Superior temporal gyrus (tissue), 1 donor: Measurements from ENCODE around the gene COL4A1.

Experiments
- DNase-seq: peaks from one replicate; pipeline ENCODE4 v3.0.0-alpha.2; 2016; ENCODE audit errors: extremely low spot score

Gene COL4A1

GRCh38 chr13:110274687-110275086 is 32.3 kb downstream of the COL4A1 start:
- no peak for DNase-seq

GRCh38 chr13:110273254-110273653 is 33.7 kb downstream of the COL4A1 start:
- no peak for DNase-seq

DNA sequence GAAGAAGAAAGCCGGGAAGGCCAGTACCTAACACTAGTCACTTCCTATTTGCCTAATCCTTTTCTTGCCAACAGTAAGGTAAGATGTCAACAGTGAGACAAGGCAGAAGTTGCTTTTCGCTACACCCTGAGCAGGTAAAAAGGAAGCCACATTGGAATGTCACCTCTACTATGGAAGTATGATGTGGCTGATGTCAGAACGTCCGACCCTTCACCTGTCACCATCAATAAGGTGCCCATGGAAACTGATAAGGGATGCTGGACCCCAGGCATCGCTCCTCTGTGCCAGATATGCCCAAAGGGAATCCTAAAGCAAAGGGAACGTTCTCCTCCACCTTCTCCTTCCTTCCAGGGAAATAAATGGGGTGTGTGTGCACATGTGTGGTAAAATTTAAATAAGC is 34.3 kb downstream of the COL4A1 start:
- no peak for DNase-seq

- DNase-seq: no peak
These were observed 34.7 kb downstream of the COL4A1 start for GRCh38 chr13:110272227-110272626.

DNA sequence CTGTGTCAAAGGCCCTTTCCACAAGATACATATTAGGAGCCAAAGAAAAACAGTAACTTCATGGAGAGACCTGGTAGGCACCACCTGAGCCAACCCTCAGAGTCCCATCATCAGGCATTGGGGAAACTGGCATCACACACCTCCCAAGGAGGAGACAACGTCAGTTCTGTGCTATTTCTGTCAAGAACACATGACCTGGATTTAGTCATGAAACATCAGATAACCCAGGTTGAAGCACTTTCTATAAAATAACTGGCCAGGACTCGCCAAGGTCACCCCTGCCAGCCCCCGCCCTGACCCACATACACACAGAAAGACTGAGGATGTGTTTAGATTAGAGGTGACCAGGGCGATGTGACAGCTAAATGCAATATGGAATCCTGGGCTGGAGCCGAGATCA is 35.6 kb downstream of the COL4A1 start:
- DNase-seq: no peak

DNA sequence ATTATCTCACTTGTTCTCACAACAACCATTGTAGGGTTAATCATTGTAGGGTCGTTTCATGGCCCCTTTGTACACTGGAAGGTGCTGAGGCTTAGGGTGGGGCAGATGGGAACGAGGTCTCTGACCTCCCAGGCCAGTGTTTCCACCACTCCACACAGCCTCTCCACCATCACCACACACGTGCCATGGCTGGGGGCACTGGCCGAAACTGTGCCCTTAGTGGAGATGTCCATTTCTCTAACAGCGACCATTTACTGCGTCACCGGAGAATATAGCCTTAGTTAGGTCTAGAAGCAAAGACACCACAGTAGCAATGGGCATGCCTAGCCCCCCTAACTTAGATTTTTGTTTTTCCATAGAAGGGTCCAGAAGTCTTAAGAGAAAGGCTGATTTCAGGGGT is 36.5 kb downstream of the COL4A1 start:
- DNase-seq: no peak

GRCh38 chr13:110269509-110270185 is 37.3 kb downstream of the COL4A1 start:
- DNase-seq: no peak

- DNase-seq: no peak
These were observed 38.3 kb downstream of the COL4A1 start for GRCh38 chr13:110268576-110269185.

DNA sequence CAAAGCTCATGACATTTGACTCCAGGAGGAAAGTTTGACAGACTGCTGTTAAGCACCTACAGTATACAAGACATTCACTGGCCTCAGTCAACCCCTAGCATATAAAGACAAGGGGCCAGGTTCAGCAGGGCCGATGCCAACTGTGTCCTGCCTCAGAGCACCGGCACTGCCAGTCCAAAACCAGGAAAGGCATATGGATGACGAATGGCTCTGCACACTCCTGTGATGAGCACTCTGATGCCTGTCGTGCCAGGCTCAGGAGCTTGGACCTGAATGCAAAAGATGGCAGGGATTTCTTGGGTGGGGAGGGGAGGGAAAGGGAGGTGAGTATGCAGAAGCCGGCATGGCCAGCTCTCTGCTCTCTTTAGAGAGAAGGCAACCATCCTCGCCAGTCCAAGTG is 38.9 kb downstream of the COL4A1 start:
- DNase-seq: no peak

GRCh38 chr13:110266983-110267382 is 40.0 kb downstream of the COL4A1 start:
- no peak for DNase-seq

DNA sequence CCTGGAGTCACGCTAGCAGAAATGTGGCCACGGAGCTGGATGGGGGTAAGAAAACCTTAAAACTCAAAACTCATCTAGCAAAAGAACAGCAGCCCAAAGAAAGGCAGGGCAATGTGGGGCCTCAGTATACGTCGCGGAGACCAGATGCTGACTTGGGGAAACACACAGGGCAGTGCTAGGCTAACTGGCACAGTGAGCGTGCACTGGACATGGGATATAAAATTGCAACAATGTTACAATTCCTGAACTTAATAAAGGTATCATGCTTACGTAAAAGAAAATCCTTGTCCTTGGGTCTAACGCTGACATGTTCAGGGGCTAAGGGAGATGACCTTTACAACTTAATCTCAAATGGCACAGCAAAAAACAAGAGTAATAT is 40.5 kb downstream of the COL4A1 start:
- no peak for DNase-seq

DNA sequence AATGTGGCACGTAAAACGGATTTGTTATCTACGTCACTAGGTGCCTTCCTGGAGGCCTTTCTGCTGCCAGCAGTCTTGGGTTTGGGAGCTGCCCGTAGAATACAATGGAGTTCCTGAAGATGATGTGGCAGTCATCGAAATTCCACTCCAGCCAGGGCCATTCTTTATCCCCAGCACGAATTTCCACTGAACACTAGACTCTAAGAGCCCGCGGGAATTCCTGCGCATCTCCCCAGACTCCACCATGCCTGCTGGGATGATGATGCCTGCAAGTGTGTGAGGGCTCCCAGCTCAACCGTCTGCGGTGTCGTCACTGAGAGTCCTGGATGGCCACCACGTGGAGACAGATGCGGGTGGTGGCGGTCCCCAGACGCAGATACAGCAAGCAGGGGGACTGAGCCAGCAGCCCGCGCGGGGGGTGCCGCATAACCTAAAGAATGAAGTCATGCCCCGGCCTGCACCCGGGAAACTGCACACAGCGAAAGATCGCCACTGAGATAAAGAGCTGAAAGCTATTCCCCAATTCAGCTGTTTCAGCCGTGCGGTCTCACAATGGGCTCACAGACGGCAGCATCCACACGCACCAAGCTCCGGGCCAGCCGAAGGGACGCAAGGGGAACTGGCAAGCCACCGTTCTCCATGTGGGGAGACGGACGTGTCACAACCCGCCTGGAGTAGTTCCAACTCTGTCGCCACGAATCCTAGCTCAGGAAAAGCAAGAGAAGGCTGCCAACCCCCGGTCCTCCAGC is 41.1 kb downstream of the COL4A1 start:
- DNase-seq: no peak

DNA sequence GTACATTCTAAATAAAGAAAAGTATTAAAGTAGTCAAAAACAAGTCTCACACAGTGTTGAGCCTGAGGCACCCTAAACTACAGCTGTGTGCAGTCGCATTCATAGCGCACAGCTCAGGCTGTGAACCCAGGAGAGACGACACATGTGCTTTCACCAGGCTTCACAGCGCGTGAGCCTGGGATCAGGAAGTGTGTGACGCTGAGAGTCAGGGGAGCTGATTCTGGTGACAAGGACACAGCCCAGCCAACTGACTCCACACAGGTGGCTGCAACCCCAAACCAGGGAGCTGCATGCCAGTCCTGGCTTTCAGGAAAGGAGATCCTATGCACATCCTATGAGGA is 41.6 kb downstream of the COL4A1 start:
- no peak for DNase-seq

DNA sequence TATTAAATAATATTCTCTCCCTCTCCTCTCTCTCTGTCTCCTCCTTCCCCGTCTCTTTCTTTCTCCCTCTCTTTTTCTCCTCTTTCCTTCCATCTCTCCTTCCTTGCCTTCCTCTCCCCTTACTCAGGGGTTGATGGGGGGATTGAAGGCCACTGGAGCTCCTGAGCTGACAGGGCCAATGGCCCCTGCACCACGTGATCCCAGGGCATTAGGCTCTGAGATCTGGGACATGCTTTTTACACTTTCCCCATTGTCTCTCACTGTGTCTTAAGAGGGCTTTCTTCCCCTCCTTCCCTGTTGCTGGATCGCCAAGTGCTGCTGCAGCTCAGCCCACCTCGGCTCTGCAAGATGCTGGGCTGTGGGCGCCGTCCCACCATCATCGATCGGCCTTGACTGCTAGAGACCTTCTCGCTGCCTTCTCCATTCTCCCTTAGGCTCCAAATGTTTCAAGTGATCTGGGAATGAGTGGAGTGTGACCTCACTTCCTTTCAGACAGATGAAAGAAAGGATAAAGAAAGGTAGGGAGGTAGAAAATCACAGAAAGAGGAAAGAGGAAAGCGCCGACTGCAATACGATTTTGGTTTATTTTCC is 42.2 kb downstream of the COL4A1 start:
- no peak for DNase-seq

- no peak for DNase-seq
These were observed 43.1 kb downstream of the COL4A1 start for GRCh38 chr13:110263888-110264287.

DNA sequence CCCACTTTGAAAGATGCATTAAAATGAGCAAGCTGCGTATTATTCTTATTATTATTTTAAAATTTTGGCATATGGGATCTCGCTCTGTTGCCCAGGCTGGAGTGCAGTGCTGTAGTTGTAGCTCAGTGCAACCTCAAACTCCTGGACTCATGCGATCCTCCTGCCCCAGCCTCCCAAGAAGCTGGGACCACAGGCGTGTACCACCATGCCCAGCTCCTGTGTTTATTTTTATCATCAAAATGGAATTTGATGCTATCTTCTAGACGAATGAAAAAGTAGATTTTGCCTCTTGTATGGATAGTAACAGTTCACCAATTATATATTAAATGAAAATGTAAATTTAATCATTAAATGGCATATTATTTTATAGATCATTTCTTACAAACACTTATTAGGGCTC is 43.6 kb downstream of the COL4A1 start:
- no peak for DNase-seq

- DNase-seq: no peak
These were observed 44.3 kb downstream of the COL4A1 start for GRCh38 chr13:110262508-110263291.

DNA sequence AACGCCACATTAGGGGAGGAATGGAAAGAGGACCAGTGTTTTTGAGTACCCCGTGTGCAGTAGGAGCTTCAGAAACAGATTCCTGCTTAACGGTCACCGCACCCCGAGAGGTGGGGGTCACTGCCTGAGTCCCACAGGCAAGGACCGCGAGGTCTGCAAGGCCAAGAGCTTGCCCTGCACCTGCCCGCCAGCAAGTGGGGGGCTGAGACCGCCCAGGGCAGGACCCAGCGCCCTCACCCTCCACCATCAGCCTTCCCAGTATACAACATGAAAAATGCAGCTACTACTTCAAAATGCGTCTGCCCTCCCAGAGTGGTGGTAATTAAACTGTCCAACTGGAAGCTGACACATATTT is 44.9 kb downstream of the COL4A1 start:
- DNase-seq: no peak

- no peak for DNase-seq
These were observed 45.5 kb downstream of the COL4A1 start for GRCh38 chr13:110261166-110262081.

DNA sequence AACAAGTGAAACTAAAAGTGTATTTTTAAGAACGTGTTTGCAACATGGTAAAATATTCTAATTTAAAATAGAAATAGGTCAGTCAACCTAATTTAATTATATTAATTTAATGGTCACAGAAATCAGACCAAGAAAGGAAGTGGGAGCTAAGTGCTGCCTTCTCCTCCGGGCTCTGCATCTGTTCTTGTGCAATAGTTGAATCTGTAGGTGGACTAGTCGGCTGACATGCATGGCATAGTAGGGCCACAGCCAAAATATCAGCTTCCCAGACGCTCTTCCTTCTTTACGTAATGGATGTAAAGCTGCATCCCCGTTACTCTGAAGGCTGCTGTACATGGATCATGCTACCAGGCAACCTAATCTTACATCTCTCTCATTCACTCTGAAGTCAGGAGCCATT is 47.3 kb downstream of the COL4A1 start:
- DNase-seq: no peak
